ENCODE measurements around the gene NEMP2.

GRCh38 chr2:190505696-190506095, 28.8 kb downstream of the NEMP2 start:
- TF ChIP-seq POLR2A (IDR thresholded peaks at IDR 0.05) (no peak), CTCF (IDR thresholded peaks at IDR 0.05) (no peak), POLR2AphosphoS5 (IDR thresholded peaks at IDR 0.05) (no peak)
